Activated CD4-positive, alpha-beta T cell treated with anti-CD3 and anti-CD28 coated beads for 1 hour (primary cell): ENCODE data around the gene SC5D.

Source experiments
- DNase-seq: peaks from one replicate; pipeline ENCODE4 v3.0.0-alpha.2; 2020

SC5D gene

GRCh38 chr11:121293288-121293594 lies 670 bp downstream of the SC5D start:
- no peak for DNase-seq

DNA sequence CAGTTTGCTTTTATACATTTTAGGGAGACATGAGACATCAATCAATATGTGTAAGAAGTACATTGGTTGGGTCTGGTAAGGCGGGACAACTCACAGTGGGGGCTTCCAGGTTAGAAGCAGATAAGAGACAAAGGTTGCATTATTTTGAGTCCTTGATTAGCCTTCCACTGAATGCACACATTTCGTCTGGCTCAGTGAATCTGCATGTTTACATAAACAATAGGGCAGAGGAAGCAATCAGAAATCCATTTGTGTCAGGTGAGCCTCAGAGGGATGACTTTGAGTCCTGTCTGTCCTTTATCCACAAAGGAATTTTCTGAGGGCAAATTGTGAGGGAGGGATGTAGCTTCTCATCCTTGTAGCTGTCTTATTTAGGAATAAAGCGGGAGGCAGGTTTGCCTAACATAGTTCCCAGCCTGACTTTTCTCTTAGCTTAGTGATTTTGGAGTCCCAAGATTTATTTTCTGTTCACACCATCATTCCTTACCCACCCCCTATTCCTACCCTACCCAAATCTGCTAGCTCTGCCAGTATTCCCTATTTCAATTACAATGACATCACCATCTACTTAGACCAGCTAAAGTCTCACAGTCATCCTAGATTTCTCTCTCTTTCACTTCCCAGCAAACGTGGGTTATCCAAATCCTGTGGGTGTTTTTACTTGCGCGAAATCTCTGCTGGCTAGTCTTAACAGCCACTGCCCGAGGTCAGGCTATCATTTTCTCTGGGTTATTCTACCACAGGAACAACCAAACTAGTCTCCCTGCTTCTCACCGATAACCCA lies 2.9 kb downstream of the SC5D start:
- no peak for DNase-seq

- no peak for DNase-seq
Measured at GRCh38 chr11:121297872-121298271, 5.3 kb downstream of the SC5D start.

DNA sequence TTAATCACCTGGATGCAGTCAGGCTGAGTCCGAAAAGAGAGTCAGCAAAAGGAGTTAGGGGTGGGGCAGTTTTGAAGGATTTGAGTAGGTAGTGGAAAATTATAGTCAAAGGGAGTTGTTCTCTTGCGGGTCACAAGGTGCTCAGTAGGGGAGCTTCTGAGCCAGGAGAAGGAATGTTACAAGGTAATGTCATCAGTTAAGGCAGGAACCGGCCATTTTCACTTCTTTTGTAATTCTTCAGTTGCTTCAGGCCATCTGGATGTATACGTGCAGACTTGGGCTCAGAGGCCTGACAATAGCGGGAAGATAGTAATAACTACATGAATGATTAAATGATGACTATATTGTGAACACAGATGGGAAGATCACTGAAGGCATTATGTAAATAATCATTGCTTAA lies 6.2 kb downstream of the SC5D start:
- no peak for DNase-seq

GRCh38 chr11:121299417-121299816 lies 6.8 kb downstream of the SC5D start:
- DNase-seq, result no peak

DNA sequence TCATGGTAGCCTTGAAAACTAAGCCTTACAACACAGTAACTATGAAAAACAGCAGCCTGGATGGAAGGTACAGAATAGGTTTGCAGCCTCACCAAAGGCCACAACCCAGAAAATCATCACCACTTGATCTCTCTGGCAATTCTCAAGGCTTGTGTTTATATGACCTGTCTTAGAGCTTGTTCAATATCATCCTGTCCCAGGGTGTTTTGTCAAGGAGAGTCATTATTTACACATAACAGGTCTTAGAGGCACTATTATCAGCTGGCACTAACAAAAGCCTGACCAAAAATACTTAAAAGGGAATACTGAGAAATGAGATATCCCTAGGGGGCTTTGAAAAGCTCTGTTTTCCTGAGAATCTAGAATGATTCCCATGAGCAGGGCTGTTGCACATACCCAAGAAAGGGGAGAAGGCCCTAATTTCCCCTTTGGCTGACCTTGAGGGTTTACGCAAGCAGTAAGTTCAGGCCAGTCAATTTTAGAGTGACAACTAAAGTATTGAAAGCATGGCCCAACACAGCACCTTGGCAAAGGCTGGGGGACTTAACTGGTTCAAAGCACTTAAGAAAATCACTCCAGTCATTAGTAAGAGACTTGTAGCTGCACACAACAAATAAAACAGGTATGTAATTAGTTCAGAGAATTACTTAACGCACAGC lies 7.9 kb downstream of the SC5D start:
- no peak for DNase-seq

- DNase-seq, result no peak
Measured at GRCh38 chr11:121300972-121301699, 8.6 kb downstream of the SC5D start.

- no peak for DNase-seq
Measured at GRCh38 chr11:121304759-121305158, 12.2 kb downstream of the SC5D start.

GRCh38 chr11:121308816-121309215 lies 16.2 kb downstream of the SC5D start:
- DNase-seq, result no peak

DNA sequence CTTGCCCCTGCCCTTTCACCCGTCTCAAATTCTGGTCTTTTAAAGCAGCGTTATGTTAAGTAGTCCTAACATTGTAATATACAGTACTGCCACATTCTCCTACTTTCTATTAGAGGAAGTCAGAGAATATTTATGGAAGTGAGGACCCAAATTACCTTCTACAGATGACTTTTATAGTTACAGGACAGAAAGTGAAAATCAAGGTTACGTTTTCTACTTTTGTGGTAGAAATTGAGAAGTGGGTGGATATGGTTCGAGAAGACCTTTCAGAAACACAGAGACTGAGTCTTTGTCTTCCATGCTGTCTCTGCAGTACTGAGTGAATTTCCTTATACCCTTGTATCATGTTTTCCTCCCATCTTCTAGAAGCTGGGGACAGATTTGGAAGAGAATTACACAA lies 17.1 kb downstream of the SC5D start:
- no peak for DNase-seq

DNA sequence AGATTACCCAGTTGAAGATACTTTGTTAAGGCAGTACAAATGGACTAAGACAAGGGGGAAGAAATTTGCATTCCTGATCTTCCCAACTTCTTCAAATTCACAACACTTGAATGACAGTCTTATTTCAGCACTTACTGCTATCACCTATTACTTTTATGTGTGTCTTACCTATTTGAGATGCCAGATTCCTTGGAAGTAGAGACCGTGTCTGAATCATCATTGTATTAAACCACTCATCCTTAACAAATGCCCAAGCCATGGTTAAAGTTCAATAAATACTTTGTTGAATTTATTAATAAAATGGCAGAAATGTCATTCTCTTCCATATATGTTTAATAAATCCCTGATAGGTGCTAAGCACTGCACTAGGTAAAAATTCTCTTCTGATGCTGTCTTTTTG lies 18.3 kb downstream of the SC5D start:
- no peak for DNase-seq

DNA sequence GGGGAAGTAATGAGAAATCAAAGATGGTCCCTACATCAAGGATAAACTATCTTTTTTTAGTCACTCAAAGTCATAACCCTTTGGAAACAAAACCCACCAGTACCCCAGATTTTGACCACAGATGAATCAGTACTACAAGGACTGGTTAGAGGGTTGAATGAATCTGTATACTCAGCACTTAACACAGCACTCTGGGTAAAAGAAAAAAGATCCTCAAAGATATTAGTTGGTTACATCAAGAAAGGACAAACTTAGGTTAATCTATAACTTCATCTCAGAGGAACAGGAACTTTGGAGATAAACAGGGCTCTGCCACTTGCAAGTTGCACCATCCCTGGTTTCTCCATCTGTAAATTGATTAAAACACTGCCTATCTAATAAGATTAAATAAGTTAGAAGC lies 18.8 kb downstream of the SC5D start:
- DNase-seq, result no peak

- DNase-seq, result no peak
Measured at GRCh38 chr11:121312483-121312882, 19.9 kb downstream of the SC5D start.

GRCh38 chr11:121318848-121319834 lies 26.6 kb downstream of the SC5D start:
- DNase-seq, result no peak

DNA sequence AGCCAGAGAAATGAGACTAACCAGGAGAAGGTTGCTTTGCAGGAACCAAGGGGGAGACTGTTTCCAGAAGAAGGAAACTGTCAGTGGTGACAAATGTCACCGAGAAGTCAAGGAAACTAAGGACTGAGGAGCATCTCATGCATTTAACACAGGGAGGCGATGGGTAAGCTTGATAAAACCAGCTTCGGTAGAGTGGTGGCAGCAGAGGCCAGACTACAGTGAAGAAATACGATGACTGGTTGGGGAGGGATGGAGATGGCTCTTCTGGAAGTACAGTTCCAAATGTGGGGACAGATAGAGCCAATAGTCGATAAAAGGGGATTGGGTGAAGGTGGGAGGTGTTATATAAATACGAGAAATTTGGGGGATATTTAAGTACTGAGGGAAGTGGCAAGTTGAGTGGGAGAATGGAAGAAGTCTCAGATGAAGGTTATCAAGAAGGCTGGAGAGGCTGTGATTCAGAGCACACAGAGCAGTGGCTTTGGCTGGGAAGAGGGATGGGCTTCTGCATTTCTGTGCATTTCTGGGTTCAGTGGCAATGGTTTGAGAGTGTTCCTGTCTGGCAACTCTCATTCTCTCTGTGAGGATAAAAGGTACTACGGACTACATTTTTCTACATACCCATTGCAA lies 29.2 kb downstream of the SC5D start:
- no peak for DNase-seq

- no peak for DNase-seq
Measured at GRCh38 chr11:121323046-121323607, 30.6 kb downstream of the SC5D start.

DNA sequence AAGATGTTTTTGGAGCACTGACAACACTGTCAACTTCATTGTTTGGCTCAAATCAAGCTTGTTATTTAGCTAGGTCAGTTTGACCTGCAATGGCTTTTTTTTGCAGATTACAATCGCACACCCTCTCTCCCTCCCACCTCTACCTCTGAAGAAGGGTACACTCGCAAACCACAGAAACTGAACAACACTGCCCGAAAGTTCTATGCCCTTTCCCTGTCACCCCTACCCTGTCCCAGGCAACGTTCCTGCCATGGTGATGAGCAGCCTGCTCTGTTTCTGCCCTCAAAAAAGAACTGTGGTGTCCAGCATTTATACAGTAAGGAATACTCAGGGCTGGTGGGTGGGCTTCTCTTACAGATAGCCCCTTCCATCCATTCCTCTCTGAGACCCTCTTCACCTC lies 33.7 kb downstream of the SC5D start:
- no peak for DNase-seq

DNA sequence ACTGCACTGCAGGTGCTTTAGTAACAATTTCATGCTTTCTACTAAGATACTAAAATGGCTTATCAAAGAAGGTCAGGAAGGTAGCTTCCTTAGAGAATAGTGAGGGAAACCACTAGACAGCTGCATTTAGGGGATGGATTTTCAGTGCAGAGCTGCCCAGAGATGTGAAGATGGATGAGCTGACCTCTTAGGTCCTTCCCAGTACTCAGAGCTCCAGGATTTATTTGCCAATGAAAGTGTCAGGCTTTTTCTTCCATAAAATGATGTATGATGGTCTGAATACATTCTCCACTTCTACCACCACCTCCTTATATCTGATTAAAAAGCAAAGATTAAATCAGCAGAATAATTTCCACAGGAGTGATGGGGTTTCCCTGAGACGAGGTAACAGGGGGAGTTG lies 35.0 kb downstream of the SC5D start:
- no peak for DNase-seq

DNA sequence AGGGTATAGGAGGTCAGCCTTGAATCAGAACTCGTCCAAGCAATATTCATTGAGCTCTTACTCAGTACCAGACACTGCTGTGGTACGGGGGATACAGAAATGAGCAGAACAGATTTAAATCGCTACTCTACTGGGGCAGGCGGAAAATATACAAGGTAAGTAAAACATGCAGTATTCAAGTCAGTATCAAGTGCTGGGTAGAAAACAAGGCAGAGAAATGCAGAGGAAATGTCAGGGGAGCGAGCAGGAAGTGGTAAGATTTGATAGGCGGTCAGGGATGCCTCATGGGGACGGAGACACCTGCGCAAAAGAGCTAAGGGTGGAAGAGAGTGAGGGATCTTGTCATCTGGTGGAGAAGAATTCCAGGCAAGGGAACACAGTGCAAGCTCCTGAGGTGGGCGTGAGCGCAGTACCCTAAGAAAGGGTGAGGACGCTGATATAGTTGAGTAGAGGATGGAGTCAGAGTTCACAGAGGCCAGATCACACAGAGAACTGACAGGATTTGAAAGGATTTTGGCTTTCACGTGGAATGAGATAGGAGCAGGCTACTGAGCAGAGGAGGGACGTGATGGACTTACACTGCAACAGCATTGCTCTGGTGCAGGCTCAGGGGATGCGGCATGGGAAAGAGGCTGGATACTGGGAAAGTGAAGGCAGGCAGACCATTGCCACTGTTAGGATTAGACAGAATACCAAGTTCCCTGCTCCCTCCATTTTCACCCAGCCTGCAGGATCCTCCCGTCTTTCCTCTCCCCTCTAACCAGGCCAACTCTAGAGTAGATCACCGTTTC lies 35.8 kb downstream of the SC5D start:
- peak; percentile 13 for DNase-seq

DNA sequence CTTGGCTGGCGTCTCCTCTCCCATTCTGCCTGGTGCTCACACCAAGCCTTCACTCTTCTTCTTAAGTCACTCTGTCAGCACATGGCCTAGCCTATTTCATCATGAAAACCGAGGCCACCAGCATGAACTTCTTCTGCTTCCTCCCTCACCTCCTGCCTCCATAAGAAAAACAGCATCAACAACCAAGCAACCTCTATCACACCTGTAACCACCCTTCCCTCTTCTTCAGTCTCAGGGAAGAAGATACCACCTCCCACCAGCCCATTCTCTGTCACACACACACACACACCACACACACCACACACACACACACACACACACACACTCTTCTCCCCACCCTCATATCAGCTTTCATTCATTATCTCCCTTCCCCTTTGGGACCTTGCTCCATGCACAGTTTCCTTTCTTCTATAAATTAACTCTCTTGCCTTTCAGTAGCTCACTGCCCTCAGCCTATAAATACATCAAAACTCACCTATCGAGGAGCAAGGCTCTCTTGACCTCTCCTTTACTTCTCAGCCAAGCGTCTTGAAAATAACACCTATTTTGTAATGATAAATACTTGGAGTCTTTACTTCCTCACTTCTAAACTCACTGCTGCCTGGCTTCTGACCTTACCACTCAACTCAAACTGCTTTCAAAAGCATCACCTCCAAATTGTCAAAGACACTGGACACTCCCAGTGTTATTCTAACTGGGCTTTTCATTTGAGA lies 36.6 kb downstream of the SC5D start:
- no peak for DNase-seq
